Activated naive CD8-positive, alpha-beta T cell treated with anti-CD3 and anti-CD28 coated beads, Interleukin-2, amount 50 U/mL, for 24 hours (primary cell): ENCODE data around the gene KIF20B.
"Not testable (repeated sequence)": the region's sequence is repeated elsewhere in the genome, so short reads cannot be mapped to it uniquely, and the experiment has no call there.

Source experiments
- ATAC-seq: fragments of 150-1000 bp; cut with Tn5 transposase; one replicate; pipeline ENCODE4 v1.10.0; 2021
- DNase-seq: peaks from one replicate; pipeline ENCODE4 v3.0.0; 2021
- H3K27ac Mint-ChIP-seq: one replicate; pipeline ENCODE4 v1.8.0; 2021; ENCODE audit warnings: mild to moderate bottlenecking, mixed read lengths
- H3K27me3 Mint-ChIP-seq: one replicate; pipeline ENCODE4 v1.8.0; 2021; ENCODE audit warnings: mixed read lengths
- H3K36me3 Mint-ChIP-seq: one replicate; pipeline ENCODE4 v1.8.0; 2021; ENCODE audit warnings: low read depth, mixed read lengths
- H3K4me1 Mint-ChIP-seq: one replicate; pipeline ENCODE4 v1.8.0; 2021; ENCODE audit warnings: mixed read lengths
- H3K4me3 Mint-ChIP-seq: one replicate; pipeline ENCODE4 v1.8.0; 2021; ENCODE audit warnings: mild to moderate bottlenecking, moderate library complexity, mixed read lengths
- H3K9me3 Mint-ChIP-seq: one replicate; pipeline ENCODE4 v1.8.0; 2021; ENCODE audit warnings: mixed read lengths

Gene KIF20B

DNA sequence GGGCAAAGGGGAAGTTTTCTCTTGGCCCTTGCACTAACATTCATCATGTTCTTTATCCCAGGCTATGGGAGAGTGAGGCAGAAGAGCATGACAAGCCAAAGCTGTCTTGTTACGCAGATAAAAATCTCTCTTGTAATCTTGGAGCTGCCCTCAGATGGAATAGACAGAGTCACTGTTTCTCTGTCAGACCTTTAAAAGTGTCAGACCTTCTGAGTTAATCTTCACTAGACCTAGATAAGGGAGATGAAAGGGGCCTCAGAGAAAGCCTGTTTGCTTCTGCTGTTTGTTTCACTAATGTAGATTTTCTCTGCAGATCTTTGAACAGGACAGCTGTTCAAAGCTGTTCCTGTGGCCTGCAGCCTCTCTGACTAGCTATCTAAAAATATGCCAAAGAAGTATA lies 112.9 kb downstream of the KIF20B start:
- no peaks in the 10 kb centered on the region for H3K4me1 Mint-ChIP-seq
- H3K36me3 Mint-ChIP-seq, result peaks cover 1% of the 10 kb centered on the region
- DNase-seq (no peak), ATAC-seq (no peak)
- no peak overlapping the region for H3K27ac Mint-ChIP-seq
- peaks cover 2% of the 10 kb centered on the region for H3K9me3 Mint-ChIP-seq
- no peak overlapping the region for H3K4me3 Mint-ChIP-seq
- H3K27me3 Mint-ChIP-seq, result peaks cover 7% of the 10 kb centered on the region

DNA sequence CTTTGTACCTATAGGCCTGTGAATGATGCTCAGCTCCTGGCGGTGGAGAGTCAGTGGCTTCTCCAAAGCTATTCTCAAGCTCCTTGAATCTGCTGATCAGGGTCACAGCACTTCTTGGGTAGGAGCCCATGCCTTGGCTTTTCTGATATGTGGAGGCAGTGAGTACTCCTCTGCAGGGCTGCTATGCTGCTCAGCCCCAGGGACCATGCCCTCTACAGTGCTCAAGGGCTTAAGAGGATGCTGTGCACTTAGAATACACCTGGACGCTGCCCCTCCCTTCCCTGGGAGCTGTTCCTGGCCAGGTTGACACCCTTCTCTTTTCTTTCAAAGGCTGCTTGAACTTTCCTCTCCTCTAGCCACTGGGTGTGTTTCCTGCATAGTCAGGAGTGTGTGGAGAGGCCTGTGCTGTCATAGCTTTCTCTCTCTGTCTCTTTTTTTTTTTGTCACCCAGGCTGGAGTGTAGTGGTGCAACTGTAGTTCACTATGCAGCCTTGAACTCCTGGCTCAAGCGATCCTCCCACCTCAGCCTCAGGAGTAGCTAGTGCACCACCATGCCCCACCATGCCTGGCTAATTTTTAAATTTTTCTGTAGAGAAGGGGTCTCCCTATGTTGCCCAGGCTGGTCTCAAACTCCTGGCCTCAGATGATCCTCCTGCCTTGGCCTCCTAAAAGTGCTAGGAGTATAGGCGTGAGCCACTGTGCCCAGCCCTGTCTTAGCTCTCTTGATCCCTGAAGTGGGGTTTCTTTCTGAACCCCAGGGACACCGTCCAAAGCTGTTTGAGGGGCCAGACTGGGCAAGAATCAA lies 113.9 kb downstream of the KIF20B start:
- DNase-seq, result no peak
- H3K9me3 Mint-ChIP-seq, result peaks cover 10% of the 10 kb centered on the region
- H3K4me1 Mint-ChIP-seq, result no peaks in the 10 kb centered on the region
- H3K36me3 Mint-ChIP-seq, result peaks cover 4% of the 10 kb centered on the region
- ATAC-seq, result no peak
- H3K4me3 Mint-ChIP-seq, result no peak overlapping the region
- H3K27ac Mint-ChIP-seq, result no peak overlapping the region
- peaks cover 7% of the 10 kb centered on the region for H3K27me3 Mint-ChIP-seq

DNA sequence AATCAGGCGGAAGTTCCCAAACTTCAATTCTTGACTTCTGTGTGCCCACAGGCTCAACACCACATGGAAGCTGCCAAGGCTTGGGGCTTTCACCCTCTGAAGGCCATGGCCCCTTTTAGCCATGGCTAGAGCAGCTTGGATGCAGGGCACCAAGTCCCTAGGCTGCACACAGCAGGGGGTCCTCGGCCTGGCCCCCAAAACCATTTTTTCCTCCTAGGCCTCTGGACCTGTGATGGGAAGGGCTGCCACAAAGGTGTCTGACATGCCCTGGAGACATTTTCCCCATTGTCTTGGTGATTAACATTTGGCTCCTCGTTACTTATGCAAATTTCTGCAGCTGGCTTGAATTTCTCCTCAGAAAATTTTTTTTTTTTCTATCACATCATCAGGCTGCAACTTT lies 117.6 kb downstream of the KIF20B start:
- H3K36me3 Mint-ChIP-seq, H3K4me1 Mint-ChIP-seq, H3K4me3 Mint-ChIP-seq, DNase-seq, H3K27me3 Mint-ChIP-seq, ATAC-seq, H3K27ac Mint-ChIP-seq: not testable (repeated sequence)
- H3K9me3 Mint-ChIP-seq, result peaks cover 10% of the 10 kb centered on the region
